GM12878 (cell line): ENCODE results near the gene POLR2L. TPM values are rescaled to one million over a fixed set of nuclear protein-coding genes. Genes with fewer than 3 reads are reported as not detected.

Source experiments
- ATAC-seq: fragments of 200-7000 bp; cut with Tn5 transposase; 3 replicates; pipeline ENCODE4 v1.9.1; 2020; ENCODE audit warnings: mild to moderate bottlenecking, moderate library complexity
- BruUV-seq: library from RNA; stranded (reverse); fragments of 400-500 nt; replicated peaks from 2 replicates; lab custom pipeline; 2021; lab: Mats Ljungman, UMichigan
- CTCF ChIA-PET: fragments of 300-600 bp; sonication (Branson Sonifier 250); formaldehyde crosslinking; extraction: SDS; loops from one replicate; lab custom pipeline; 2021; ENCODE audit warnings: inconsistent platforms; lab: Yijun Ruan, JAX
- POLR2A ChIA-PET: fragments of 350-600 bp; formaldehyde crosslinking; extraction: SDS; loops from one replicate; lab custom pipeline; 2021; ENCODE audit warnings: inconsistent platforms; lab: Charles Lee
- RAD21 ChIA-PET: fragments of 300-600 bp; sonication (Branson Sonifier 250); formaldehyde crosslinking; loops from one replicate; lab custom pipeline; 2023; ENCODE audit warnings: antibody characterized with exemption; ENCODE audit not compliant: unreplicated experiment; lab: Charles Lee
- SMC1A ChIA-PET: fragments of 300-600 bp; sonication (Branson Sonifier 250); formaldehyde crosslinking; loops from one replicate; lab custom pipeline; 2023; ENCODE audit not compliant: unreplicated experiment, uncharacterized antibody; lab: Charles Lee
- DNase-seq: peaks from one replicate; pipeline ENCODE4 v3.0.0-alpha.2; 2011; ENCODE audit warnings: low read depth, low spot score
- FAIRE-seq: peaks from 3 replicates; lab custom pipeline; 2011; peaks lifted over from hg19 to GRCh38; lab: Jason Lieb, UNC
- H2AFZ ChIP-seq: 2 replicates; pipeline ENCODE4 v1.6.0; 2011; ENCODE audit warnings: low read depth, low read length, control low read depth; ENCODE audit not compliant: control insufficient read depth
- H3K27ac ChIP-seq: 2 replicates; pipeline ENCODE4 v1.5.1; 2011; ENCODE audit warnings: control low read depth; ENCODE audit not compliant: control insufficient read depth, insufficient read depth
- H3K27me3 ChIP-seq, 2 experiments: replicated peaks in 1 of 2; 2 replicates each; pipeline versions ENCODE4 v1.6.0 to v1.6.1; 2011; ENCODE audit warnings: low read length in 1 of 2; ENCODE audit not compliant: control insufficient read depth in 2 of 2, insufficient read depth in 2 of 2
- H3K36me3 ChIP-seq, 2 experiments: 2 replicates each; pipeline ENCODE4 v1.5.1; 2011; ENCODE audit warnings: low read length in 1 of 2; ENCODE audit not compliant: control insufficient read depth in 2 of 2, insufficient read depth in 2 of 2
- H3K4me1 ChIP-seq: 2 replicates; pipeline ENCODE4 v1.6.1; 2011; ENCODE audit warnings: mild to moderate bottlenecking, low read length, moderate library complexity, mixed read lengths; ENCODE audit not compliant: control insufficient read depth, insufficient read depth
- H3K4me2 ChIP-seq: 2 replicates; pipeline ENCODE4 v1.6.0; 2011; ENCODE audit warnings: control low read depth; ENCODE audit not compliant: control insufficient read depth, insufficient read depth
- H3K4me3 ChIP-seq: fragments of 200-600 bp; sonication (generic); 2 replicates; pipeline ENCODE4 v1.5.1; 2016
- H3K79me2 ChIP-seq: 2 replicates; pipeline ENCODE4 v1.6.0; 2011; ENCODE audit warnings: low read length; ENCODE audit not compliant: control insufficient read depth, insufficient read depth
- H3K9ac ChIP-seq: 2 replicates; pipeline ENCODE4 v1.8.0; 2011; ENCODE audit warnings: low read length, control low read depth, mixed read lengths; ENCODE audit not compliant: control insufficient read depth, insufficient read depth
- H3K9me3 ChIP-seq: replicated peaks from 3 replicates; pipeline ENCODE4 v1.5.1; 2011; ENCODE audit warnings: mild to moderate bottlenecking, low read length; ENCODE audit not compliant: control insufficient read depth, insufficient read depth
- H4K20me1 ChIP-seq: 2 replicates; pipeline ENCODE4 v1.6.0; 2011; ENCODE audit not compliant: control insufficient read depth, insufficient read depth
- CBFB ChIP-seq: IDR thresholded peaks from 2 replicates; pipeline ENCODE4 v1.6.1; 2016; ENCODE audit warnings: antibody characterized with exemption, low read depth
- CHD1 ChIP-seq: IDR thresholded peaks from 2 replicates; pipeline ENCODE4 v1.6.1; 2012; ENCODE audit warnings: low read depth, low read length, improper control_type of control experiment
- CHD4 ChIP-seq: fragments of 200-600 bp; sonication (generic); IDR thresholded peaks from 2 replicates; pipeline ENCODE4 v1.6.1; 2016; ENCODE audit warnings: mild to moderate bottlenecking
- EP300 ChIP-seq, 2 experiments: fragments of 150-350 bp in 1 of 2; IDR thresholded peaks; 2 replicates each; pipeline ENCODE4 v1.6.1; 2011 to 2012; ENCODE audit warnings: low read depth in 2 of 2, low read length in 2 of 2, borderline replicate concordance in 1 of 2, improper control_type of control experiment in 1 of 2, inconsistent platforms in 1 of 2; ENCODE audit not compliant: control insufficient read depth in 1 of 2
- KAT2A ChIP-seq: conservative IDR thresholded peaks from 2 replicates; pipeline ENCODE4 v1.6.1; 2011; ENCODE audit warnings: low read depth, low read length; ENCODE audit not compliant: control insufficient read depth
- KLF5 ChIP-seq: fragments of 450-650 bp; IDR thresholded peaks from 2 replicates; pipeline ENCODE4 v1.6.1; 2014; ENCODE audit warnings: mild to moderate bottlenecking; ENCODE audit not compliant: partially characterized antibody
- MEF2A ChIP-seq: IDR thresholded peaks from 2 replicates; pipeline ENCODE4 v1.6.1; 2011; ENCODE audit warnings: low read depth, mild to moderate bottlenecking, low read length, moderate library complexity; ENCODE audit not compliant: insufficient read depth
- NR2C2 ChIP-seq: IDR thresholded peaks from 2 replicates; pipeline ENCODE4 v1.6.1; 2011; ENCODE audit warnings: borderline replicate concordance, low read depth; ENCODE audit not compliant: control insufficient read depth, insufficient read length
- RAD21 ChIP-seq: IDR thresholded peaks from 2 replicates; pipeline ENCODE4 v1.6.1; 2011; ENCODE audit warnings: mild to moderate bottlenecking, low read depth, low read length, moderate library complexity; ENCODE audit not compliant: insufficient read depth
- RAD51 ChIP-seq: fragments of 450-650 bp; IDR thresholded peaks from 2 replicates; pipeline ENCODE4 v1.6.1; 2016; ENCODE audit warnings: moderate library complexity, mild to moderate bottlenecking, inconsistent platforms
- SIX5 ChIP-seq: IDR thresholded peaks from 2 replicates; pipeline ENCODE4 v1.6.1; 2011; ENCODE audit warnings: mild to moderate bottlenecking, low read depth, low read length, moderate library complexity; ENCODE audit not compliant: severe bottlenecking
- TAF1 ChIP-seq: IDR thresholded peaks from 2 replicates; pipeline ENCODE4 v1.6.1; 2011; ENCODE audit warnings: mild to moderate bottlenecking, low read depth, low read length, borderline replicate concordance
- ZNF622 ChIP-seq: fragments of 450-650 bp; IDR thresholded peaks from 2 replicates; pipeline ENCODE4 v1.6.1; 2017; ENCODE audit warnings: mild to moderate bottlenecking, inconsistent platforms
- WGBS: methylation state at CpG from one replicate; pipeline ENCODE4 v1.1.6; 2016; ENCODE audit warnings: low lambda C conversion rate; ENCODE audit not compliant: insufficient replicate concordance, insufficient coverage; ENCODE audit errors: missing lambda C conversion rate; 5-methylcytosine and 5-hydroxymethylcytosine counted together
- in situ Hi-C: fragments of 300-500 bp; cut with MboI; formaldehyde crosslinking; loops from 9 replicates; pipeline ENCODE4 v1.14.3; 2018; ENCODE audit warnings: mixed read lengths
- intact Hi-C: fragments of 100-400 bp; cut with micrococcal nuclease; formaldehyde crosslinking; loops from one replicate; pipeline ENCODE4 v1.14.2; 2022; ENCODE audit not compliant: unreplicated experiment
- polyA plus RNA-seq, 11 experiments: library from polyadenylated mRNA; depleted of rRNA in 4 of 11; unstranded in 6 of 11; stranded (reverse) in 5 of 11; fragments of >200 nt; fragmentation: Nextera tagmentation in 4 of 11; fragmentation: Illumina TruSeq in 1 of 11; extraction: Ambion mirVana in 4 of 11; extraction: Trizol in 1 of 11; gene quantifications; 1 replicate in 1 of 11; 2 replicates in 10 of 11; pipeline versions ENCODE4 v1.2.1 to v1.2.3, GENCODE V29; 2011 to 2016; ENCODE audit warnings: inconsistent platforms in 2 of 11, missing spikeins in 2 of 11, low read depth in 1 of 11
- total RNA-seq, 4 experiments: library from RNA; depleted of rRNA in 3 of 4; stranded (reverse); fragments of >200 nt in 3 of 4; fragmentation: Illumina TruSeq in 1 of 4; extraction: Trizol in 1 of 4; gene quantifications; 2 replicates each; pipeline versions ENCODE4 v1.2.1 to v1.2.3, GENCODE V29; 2013 to 2021
- TF ChIP-seq, protein P1 (sequence below): IDR thresholded peaks from 2 replicates; pipeline ENCODE4 v1.6.1; 2012; ENCODE audit warnings: low read depth, low read length, improper control_type of control experiment
- TF ChIP-seq, protein P2 (sequence below): IDR thresholded peaks from 2 replicates; pipeline ENCODE4 v1.6.1; 2012; ENCODE audit warnings: low read length, inconsistent platforms

The POLR2L gene
- total and polyA plus RNA-seq, 10 of the 15 experiments (the other 5 are each of a cell fraction or from before 2014, with no cell fraction given) = 23.1 to 497 (median 125) TPM

DNA sequence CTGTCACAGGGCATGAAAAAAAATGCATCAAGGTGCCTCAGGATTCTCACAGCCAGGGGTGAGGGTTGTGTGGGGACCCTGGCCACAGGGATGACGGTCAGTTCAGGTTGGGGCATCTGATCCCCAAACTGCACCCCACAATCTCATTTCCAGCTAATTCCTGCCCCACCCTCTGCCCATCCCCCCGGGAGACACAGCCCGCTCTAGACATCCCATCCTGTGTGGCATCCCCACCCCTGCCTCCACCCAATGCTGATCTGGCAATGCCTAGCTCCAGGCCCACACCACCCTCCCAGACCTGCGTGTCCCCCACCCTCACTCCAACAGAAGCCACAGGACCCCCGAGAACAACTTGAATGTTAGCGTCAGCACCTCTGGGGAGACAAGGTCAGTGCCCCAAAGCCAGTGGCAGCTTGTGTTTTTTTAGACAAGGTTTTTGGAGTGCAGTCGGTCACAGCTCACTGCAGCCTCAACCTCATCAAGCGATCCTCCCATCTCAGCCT is 25.6 kb upstream of the POLR2L start:
- no TSS peak for BruUV-seq
- in situ Hi-C loops (no loop called here), intact Hi-C loops (no loop called here)
- WGBS = 41% methylated on average over 8 of the region's 8 CpGs
- H3K9me3 ChIP-seq = no peaks in the 10 kb centered on the region
- POLR2A ChIA-PET = no interaction called here
- H3K4me3 ChIP-seq = no peak overlapping the region
- CTCF ChIA-PET = no interaction called here
- FAIRE-seq = no peak
- no peaks in the 10 kb centered on the region; a peak in 1 of 4 replicates for H3K36me3 ChIP-seq
- H3K79me2 ChIP-seq = no peaks in the 10 kb centered on the region
- no peak overlapping the region for H3K9ac ChIP-seq
- RAD21 ChIA-PET = no interaction called here
- TF ChIP-seq NR2C2 (no peak), KLF5 (no peak), KAT2A (no peak), ZNF622 (no peak), MEF2A (no peak), EP300 (IDR thresholded peaks at IDR 0.05; ENCODE audit: borderline replicate concordance in 1 of 2, control insufficient read depth in 1 of 2, low read depth in 2 of 2, low read length in 2 of 2) (no peak), SIX5 (no peak), CBFB (no peak), CHD1 (no peak), TAF1 (no peak), RAD51 (no peak), CHD4 (no peak), RAD21 (no peak)
- TF ChIP-seq, protein P1, sequence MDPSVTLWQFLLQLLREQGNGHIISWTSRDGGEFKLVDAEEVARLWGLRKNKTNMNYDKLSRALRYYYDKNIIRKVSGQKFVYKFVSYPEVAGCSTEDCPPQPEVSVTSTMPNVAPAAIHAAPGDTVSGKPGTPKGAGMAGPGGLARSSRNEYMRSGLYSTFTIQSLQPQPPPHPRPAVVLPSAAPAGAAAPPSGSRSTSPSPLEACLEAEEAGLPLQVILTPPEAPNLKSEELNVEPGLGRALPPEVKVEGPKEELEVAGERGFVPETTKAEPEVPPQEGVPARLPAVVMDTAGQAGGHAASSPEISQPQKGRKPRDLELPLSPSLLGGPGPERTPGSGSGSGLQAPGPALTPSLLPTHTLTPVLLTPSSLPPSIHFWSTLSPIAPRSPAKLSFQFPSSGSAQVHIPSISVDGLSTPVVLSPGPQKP = no peak
- TF ChIP-seq, protein P2, sequence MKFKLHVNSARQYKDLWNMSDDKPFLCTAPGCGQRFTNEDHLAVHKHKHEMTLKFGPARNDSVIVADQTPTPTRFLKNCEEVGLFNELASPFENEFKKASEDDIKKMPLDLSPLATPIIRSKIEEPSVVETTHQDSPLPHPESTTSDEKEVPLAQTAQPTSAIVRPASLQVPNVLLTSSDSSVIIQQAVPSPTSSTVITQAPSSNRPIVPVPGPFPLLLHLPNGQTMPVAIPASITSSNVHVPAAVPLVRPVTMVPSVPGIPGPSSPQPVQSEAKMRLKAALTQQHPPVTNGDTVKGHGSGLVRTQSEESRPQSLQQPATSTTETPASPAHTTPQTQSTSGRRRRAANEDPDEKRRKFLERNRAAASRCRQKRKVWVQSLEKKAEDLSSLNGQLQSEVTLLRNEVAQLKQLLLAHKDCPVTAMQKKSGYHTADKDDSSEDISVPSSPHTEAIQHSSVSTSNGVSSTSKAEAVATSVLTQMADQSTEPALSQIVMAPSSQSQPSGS = no peak
- no peak overlapping the region for H2AFZ ChIP-seq
- ATAC-seq = no peak
- no peaks in the 10 kb centered on the region for H3K27me3 ChIP-seq
- H3K4me2 ChIP-seq = no peak overlapping the region
- no peaks in the 10 kb centered on the region for H3K4me1 ChIP-seq
- no peak overlapping the region for H3K27ac ChIP-seq
- no peak for DNase-seq
- SMC1A ChIA-PET = no interaction called here
- no peaks in the 10 kb centered on the region for H4K20me1 ChIP-seq
